ENCODE measurements around the gene SLC2A1.
A peak's percentile ranks its signal among the peaks of the same experiment; 100 is the strongest.

The SLC2A1 gene

GRCh38 chr1:42933610-42934491, 24.8 kb downstream of the SLC2A1 start:
- in situ Hi-C loops (cut with MboI; ENCODE audit: low sequenced_read_pairs, unreplicated experiment), result no loop called here
- DNase-seq (ENCODE audit: low spot score), result no peak
- TF ChIP-seq CTCF (IDR thresholded peaks at IDR 0.05; ENCODE audit: borderline replicate concordance, control extremely low read depth, extremely low read depth, insufficient read depth, missing control alignments), result no peak

- DNase-seq (ENCODE audit: low spot score), result no peak
- TF ChIP-seq CTCF (IDR thresholded peaks at IDR 0.05; ENCODE audit: borderline replicate concordance, control extremely low read depth, extremely low read depth, insufficient read depth, missing control alignments), result no peak
- in situ Hi-C loops (cut with MboI; ENCODE audit: low sequenced_read_pairs, unreplicated experiment), result no loop called here
Observed at GRCh38 chr1:42933060-42933586, 25.5 kb downstream of the SLC2A1 start.

- no peak for TF ChIP-seq CTCF (IDR thresholded peaks at IDR 0.05; ENCODE audit: borderline replicate concordance, control extremely low read depth, extremely low read depth, insufficient read depth, missing control alignments)
- no peak for DNase-seq (ENCODE audit: low spot score)
- in situ Hi-C loops (cut with MboI; ENCODE audit: low sequenced_read_pairs, unreplicated experiment), result no loop called here
Observed at GRCh38 chr1:42932442-42932941, 26.2 kb downstream of the SLC2A1 start.

GRCh38 chr1:42931911-42932422, 26.7 kb downstream of the SLC2A1 start:
- in situ Hi-C loops (cut with MboI; ENCODE audit: low sequenced_read_pairs, unreplicated experiment), result no loop called here
- no peak for TF ChIP-seq CTCF (IDR thresholded peaks at IDR 0.05; ENCODE audit: borderline replicate concordance, control extremely low read depth, extremely low read depth, insufficient read depth, missing control alignments)
- DNase-seq (ENCODE audit: low spot score), result peak; percentile 92

GRCh38 chr1:42931108-42931539, 27.5 kb downstream of the SLC2A1 start:
- no peak for TF ChIP-seq CTCF (IDR thresholded peaks at IDR 0.05; ENCODE audit: borderline replicate concordance, control extremely low read depth, extremely low read depth, insufficient read depth, missing control alignments)
- in situ Hi-C loops (cut with MboI; ENCODE audit: low sequenced_read_pairs, unreplicated experiment), result no loop called here
- DNase-seq (ENCODE audit: low spot score), result peak; percentile 76

- no peak for TF ChIP-seq CTCF (IDR thresholded peaks at IDR 0.05; ENCODE audit: borderline replicate concordance, control extremely low read depth, extremely low read depth, insufficient read depth, missing control alignments)
- DNase-seq (ENCODE audit: low spot score), result peak; percentile 8
- in situ Hi-C loops (cut with MboI; ENCODE audit: low sequenced_read_pairs, unreplicated experiment), result no loop called here
Observed at GRCh38 chr1:42930178-42931107, 28.2 kb downstream of the SLC2A1 start.
